ENCODE measurements around the gene STAT5B. TPM values are rescaled to one million over a fixed set of nuclear protein-coding genes. Genes with fewer than 3 reads are reported as not detected.
"Not testable (repeated sequence)": the region's sequence is repeated elsewhere in the genome, so short reads cannot be mapped to it uniquely, and the experiment has no call there.

The STAT5B gene
- polyA plus RNA-seq, 4 donors: 40.3 to 46.7 (median 42.0) TPM

- no peak for DNase-seq (ENCODE audit: low read depth in 4 of 4, low spot score in 3 of 4)
Observed at GRCh38 chr17:42200706-42201457, 75.3 kb downstream of the STAT5B start.

DNA sequence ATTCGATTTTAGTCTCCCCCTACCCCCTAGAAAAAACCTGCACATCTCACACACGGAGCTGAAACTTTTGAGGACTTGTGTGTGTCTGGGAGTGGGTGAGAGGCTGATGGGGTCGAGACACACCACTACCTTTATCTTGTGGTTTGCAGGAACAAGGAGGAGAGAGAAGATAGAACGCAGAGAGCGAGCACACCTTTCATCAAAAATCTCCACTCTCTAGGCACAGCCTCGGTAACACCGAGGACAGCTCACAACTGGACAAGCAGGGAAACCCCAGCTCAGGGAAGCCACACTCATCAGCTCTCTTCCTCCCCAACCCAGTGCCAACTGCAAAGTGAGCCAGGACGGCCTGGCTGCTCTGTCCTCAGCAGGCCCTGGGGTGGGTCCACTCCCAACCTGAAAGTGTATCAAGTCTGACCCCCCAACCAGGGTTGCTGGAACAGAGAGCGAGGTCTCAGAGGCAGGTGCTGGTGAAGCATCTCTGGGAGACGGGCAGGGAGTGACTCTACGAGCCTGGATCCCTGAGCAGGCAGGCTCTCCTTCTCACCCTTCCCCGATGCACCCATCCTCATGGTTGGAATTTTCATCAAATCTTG is 76.7 kb downstream of the STAT5B start:
- DNase-seq (ENCODE audit: low read depth in 4 of 4, low spot score in 3 of 4): no peak

DNA sequence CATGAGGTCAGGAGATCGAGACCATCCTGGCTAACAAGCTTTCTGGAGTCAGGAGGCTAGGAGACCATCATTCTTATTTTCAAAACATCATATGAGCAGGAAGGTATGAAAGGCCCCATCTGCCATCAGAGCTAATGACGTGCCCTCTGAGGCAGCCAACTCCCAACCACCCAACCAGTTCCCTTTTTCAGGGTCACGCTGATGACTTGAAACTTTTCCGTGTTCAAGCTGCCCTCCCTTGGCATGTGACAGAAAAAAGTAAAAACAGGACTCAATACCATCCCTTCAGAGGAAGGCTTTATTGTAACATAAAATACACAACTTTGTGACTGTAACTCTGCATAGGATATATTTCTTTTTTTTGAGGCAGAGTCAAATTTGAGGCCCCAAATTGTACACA is 77.3 kb downstream of the STAT5B start:
- DNase-seq (ENCODE audit: low read depth in 4 of 4, low spot score in 3 of 4): no peak

- DNase-seq (ENCODE audit: low read depth in 4 of 4, low spot score in 3 of 4): no peak
Observed at GRCh38 chr17:42197564-42198156, 78.5 kb downstream of the STAT5B start.

DNA sequence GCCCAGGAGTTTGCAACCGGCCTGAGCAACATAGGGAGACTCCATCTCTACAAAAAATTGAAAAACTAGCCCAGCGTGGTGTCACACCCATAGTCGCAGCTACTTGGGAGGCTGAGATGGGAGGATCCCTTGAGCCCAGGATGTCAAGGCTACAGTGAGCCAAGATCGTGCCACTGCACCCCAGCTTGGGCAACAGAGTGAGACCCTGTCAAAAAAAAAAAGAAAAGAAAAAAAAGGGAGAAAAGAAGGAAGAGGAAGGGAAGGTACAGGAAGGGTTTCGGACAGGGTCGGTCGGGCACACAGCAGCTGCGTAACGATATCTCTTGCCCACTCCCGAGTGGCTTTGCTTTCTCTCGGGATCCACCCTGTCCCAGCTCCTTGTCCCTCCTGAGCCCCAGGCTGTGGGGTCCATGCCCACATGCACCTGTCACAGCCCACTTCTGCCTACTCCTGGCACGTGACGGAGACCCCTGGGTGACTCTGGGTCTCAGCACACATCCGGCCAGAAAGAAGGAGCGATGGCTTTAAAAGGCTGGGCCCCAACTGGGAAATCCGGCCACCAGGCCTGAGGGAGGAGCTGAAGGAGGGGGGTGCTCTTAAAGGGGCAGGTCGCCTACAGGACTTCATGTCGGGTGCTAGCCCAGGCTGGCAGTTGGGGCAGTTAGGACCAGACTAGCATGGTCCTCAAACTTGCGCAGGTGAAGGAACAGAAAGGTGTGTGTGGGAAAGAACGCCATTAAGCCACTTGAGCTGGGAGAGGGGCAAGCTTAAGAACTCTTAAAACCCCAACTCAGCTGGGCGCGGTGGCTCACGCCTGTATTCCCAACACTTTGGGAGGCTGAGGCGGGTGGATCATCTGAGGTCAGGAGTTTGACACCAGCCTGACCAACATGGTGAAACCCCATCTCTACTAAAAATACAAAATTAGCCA is 82.0 kb downstream of the STAT5B start, which contains the start of gene GHDC:
Gene GHDC (minus strand): TSS at position 526 of the 931 bp plus-strand sequence. CDS start 913 bp downstream, outside the sequence.
- peak; percentile 58 to 73 (median 68) for DNase-seq (ENCODE audit: low read depth in 4 of 4, low spot score in 3 of 4)

- DNase-seq (ENCODE audit: low read depth in 4 of 4, low spot score in 3 of 4): no peak
Observed at GRCh38 chr17:42193216-42193968, 82.8 kb downstream of the STAT5B start.

DNA sequence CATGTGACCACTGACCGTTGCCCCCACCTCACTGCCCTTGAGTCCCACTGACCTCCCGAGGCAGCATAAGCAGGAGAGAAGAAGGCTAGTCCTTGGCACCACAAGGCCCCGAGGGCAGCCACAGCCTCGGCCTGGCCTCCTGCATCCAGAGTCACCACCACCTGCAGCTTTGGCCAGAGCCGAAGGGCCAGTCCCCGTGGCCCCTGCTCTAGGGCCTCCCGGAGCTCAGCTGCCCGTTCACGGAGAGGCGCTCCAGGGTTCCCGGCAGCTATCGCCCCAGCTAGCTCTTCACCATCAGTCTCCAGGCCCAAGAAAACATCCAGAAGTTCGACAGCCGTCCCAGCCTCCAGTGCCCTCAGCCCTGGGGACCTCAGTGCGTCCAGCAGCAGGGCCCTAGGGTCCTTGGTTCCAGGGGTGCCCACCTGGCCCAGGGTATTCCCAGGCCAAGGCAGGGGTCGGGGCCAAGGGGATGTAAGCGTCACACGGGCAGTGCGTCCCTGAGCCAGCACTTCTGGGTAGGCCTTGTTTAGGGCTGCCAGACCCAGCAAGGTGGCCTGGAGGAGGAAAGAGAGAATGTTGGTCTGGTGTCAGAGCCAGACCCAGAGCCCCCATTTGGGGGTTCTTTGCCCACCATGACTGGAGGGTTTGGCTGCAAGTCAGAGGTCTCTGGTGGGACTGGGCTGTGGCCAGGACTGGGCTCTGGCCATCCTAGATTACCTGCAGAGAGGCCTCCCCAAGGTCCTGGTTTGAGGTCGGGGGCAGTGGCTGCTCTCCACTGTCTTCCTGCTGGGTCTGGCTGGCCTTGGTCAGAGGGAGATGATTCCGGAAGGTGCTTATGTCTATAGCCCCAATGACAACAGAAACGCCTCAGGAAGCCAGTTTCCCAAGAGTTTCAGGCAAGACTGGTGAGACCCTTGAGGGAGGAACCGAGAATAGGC is 83.7 kb downstream of the STAT5B start:
- DNase-seq (ENCODE audit: low read depth in 4 of 4, low spot score in 3 of 4): no peak

DNA sequence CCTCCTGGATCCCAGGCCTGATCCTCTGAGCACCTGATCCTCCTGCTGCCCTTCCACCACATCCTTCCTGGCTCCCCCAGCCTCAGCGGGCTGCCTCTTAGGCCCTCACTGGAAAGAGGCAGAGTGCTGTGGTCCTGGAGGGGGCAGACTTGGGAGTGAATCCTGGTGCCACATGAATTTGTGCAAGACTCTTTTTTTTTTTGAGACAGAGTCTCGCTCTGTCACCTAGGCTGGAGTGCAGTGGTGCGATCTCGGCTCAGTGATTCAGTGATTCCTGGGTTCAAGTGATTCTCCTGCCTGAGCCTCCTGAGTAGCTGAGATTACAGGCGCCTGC is 84.9 kb downstream of the STAT5B start:
- DNase-seq (ENCODE audit: low read depth in 4 of 4, low spot score in 3 of 4): no peak

GRCh38 chr17:42190491-42191274 is 85.5 kb downstream of the STAT5B start:
- no peak for DNase-seq (ENCODE audit: low read depth in 4 of 4, low spot score in 3 of 4)

- no peak for DNase-seq (ENCODE audit: low read depth in 4 of 4, low spot score in 3 of 4)
Observed at GRCh38 chr17:42189651-42189965, 86.6 kb downstream of the STAT5B start.

DNA sequence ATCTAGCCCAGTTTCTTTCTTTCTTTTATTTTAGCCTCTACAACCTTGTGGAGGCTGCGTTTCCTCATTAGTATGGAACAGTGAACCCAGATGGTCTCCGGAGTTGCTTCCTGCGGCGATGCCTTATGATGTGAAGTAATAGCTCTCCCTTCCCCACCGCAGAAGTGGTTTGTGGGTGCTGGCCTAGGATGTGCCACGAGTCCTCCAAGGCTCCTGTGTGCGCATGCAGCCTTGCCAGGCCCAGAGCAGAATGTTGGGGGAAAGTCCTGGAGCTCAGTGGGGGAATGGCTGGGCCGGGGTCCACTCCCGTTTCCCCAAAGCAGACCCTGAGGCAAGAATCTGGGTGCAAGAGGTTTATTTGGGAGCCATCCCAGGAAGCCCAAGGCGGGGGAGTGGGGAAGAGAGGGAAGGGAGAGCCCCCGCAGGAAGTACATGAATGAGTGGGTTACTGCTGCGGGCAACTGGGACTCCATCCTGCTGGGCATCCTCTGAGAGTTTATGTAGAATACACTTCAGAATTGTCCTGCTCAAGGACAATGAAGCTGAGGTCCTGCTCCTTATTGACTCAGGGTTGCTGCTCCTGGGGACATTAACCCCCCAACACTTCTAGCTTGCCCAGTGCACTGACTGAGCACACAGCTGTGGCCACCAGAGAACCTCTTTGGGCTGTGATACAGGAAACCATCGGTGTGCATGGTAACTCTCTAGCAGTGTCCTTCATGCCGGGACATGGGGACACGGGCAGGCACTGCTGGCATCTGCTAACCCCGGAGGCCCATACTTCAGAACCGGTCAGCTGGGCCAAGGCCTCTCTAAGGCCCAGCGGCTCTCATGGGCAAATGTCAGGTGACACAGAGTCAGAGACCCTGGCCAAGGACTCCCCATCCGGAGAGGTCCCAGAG is 87.2 kb downstream of the STAT5B start:
- DNase-seq (ENCODE audit: low read depth in 4 of 4, low spot score in 3 of 4): no peak

- DNase-seq (ENCODE audit: low read depth in 4 of 4, low spot score in 3 of 4): no peak
Observed at GRCh38 chr17:42187833-42188232, 88.4 kb downstream of the STAT5B start.

DNA sequence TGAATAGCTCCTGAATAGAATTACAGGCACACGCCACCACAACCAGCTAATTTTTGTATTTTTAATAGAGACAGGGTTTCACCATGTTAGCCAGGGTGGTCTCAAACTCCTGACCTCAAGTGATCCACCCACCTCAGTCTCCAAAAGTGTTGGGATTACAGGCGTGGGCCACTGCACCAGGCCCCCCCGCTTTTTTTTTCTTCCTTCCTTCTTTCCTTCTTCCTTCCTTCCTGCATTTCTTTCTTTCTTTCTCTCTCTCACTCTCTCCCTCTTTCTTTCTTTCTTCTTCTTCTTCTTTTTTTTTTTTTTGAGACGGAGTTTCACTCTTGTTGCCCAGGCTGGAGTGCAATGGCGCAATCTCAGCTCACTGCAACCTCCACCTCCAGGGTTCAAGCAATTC is 90.0 kb downstream of the STAT5B start:
- DNase-seq (ENCODE audit: low read depth in 4 of 4, low spot score in 3 of 4): not testable (repeated sequence)

GRCh38 chr17:42185621-42185930 is 90.6 kb downstream of the STAT5B start:
- DNase-seq (ENCODE audit: low read depth in 4 of 4, low spot score in 3 of 4): no peak

- DNase-seq (ENCODE audit: low read depth in 4 of 4, low spot score in 3 of 4): no peak
Observed at GRCh38 chr17:42184713-42185620, 91.2 kb downstream of the STAT5B start, which contains the start of gene HCRT. Gene HCRT, minus strand, starts transcription at chr17:42185452. Its CDS starts 87 bp downstream, at chr17:42185365.

All from right renal pelvis (tissue), 4 donors.